ENCODE measurements around the gene PRDM16. TPM values are rescaled to one million over a fixed set of nuclear protein-coding genes. Genes with fewer than 3 reads are reported as not detected.

PRDM16 gene
- total RNA-seq, 1 donor from 2014 or later: 5.6 TPM

DNA sequence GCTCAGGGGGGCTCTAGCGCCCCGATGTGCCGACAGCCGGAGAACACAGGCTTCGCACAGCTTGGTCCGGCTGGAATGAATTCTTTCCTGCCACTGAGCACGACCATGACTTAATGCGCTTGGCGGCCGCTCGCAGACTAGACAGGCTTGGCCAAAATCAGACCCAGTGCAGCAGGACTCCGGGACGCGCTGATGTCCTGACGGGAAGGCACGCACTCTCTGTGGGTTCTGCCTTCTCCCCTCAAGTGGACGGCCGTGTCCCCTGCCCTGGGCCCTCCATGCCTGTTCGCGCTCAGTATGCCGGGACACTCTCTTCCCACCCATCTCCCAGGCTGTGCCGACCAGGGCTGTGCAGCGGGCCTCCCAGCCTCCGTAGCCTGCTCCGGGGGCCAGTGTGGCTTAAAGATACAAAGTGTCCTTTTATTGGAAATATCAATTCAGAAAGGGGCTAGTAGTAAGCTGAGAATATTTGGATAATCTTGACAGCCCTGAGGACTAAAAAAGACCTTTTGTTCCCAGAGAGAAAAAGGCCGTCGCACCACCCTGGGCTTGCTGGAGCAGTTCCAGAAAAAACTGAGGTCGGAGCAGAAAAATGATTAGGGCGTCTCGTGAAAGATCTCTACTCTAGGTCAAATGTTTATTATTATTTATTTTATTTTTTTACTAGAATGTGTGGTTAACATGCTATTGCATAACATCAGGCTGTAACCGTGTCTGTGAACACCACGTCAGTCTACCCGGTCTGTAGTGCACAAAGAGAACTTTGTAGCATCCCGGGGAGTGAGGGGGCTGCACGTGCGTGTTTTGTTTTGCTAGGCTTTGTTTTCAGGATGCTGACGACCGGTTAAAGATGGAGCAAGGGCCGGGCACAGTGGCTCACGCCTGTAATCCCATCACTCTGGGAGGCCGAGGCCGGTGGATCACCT is 297.4 kb downstream of the PRDM16 start:
- TF ChIP-seq, protein P1, sequence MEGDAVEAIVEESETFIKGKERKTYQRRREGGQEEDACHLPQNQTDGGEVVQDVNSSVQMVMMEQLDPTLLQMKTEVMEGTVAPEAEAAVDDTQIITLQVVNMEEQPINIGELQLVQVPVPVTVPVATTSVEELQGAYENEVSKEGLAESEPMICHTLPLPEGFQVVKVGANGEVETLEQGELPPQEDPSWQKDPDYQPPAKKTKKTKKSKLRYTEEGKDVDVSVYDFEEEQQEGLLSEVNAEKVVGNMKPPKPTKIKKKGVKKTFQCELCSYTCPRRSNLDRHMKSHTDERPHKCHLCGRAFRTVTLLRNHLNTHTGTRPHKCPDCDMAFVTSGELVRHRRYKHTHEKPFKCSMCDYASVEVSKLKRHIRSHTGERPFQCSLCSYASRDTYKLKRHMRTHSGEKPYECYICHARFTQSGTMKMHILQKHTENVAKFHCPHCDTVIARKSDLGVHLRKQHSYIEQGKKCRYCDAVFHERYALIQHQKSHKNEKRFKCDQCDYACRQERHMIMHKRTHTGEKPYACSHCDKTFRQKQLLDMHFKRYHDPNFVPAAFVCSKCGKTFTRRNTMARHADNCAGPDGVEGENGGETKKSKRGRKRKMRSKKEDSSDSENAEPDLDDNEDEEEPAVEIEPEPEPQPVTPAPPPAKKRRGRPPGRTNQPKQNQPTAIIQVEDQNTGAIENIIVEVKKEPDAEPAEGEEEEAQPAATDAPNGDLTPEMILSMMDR (IDR thresholded peaks at IDR 0.05; ENCODE audit: insufficient read depth, low read length, poor library complexity, severe bottlenecking): no peak
- peaks cover 42% of the 10 kb centered on the region for H3K27me3 ChIP-seq (ENCODE audit: control insufficient read depth, insufficient read depth, low read length)
- no peak for DNase-seq (ENCODE audit: low read depth)
- H3K36me3 ChIP-seq (ENCODE audit: control insufficient read depth, insufficient read depth, low read length): no peaks in the 10 kb centered on the region
- H3K4me3 ChIP-seq (ENCODE audit: low read depth, low read length): no peak overlapping the region

DNA sequence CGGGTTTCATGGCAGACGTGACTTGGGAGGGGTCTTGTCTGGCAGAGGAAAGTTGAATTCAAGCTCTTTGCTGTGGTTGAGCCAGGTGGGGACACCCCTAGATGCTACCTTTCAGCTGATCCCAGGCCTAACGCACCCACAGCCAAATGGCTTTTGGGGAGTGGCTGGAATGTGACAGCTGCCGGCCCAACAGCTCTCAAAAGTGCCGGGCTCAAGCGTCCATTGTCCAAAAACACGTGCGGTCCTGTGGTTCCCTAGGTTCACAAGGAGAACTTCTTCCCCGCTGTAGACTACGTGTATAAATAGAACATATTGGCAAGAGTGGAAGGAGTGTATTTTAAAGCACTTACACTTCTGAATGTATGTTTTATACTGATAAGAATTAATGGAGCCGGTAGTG is 298.4 kb downstream of the PRDM16 start:
- DNase-seq (ENCODE audit: low read depth): no peak
- Histone ChIP-seq H3K27me3 (ENCODE audit: control insufficient read depth, insufficient read depth, low read length) (peaks cover 41% of the 10 kb centered on the region), H3K36me3 (ENCODE audit: control insufficient read depth, insufficient read depth, low read length) (no peaks in the 10 kb centered on the region), H3K4me3 (ENCODE audit: low read depth, low read length) (no peak overlapping the region)
- TF ChIP-seq, protein P1 (IDR thresholded peaks at IDR 0.05; ENCODE audit: insufficient read depth, low read length, poor library complexity, severe bottlenecking): no peak

DNA sequence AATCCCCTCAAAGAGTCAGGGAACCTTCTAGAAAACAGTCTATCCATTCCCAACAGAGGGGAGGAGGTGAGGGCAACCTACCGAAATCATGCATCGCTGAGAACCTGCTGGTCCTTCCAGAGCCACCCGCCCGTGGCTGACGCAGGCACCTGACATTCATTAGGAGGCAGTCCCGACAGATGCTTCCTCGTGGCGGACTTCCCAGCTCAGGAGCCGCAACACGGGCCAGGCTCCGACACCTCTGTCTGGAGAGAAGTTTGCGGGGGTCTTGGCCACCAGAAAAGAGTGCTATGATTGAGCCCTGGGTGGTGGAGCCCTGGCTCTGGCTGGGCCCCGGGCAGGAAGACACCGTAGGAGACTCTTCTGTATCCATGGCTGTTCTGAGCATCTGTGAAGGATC is 299.1 kb downstream of the PRDM16 start:
- TF ChIP-seq, protein P1 (IDR thresholded peaks at IDR 0.05; ENCODE audit: insufficient read depth, low read length, poor library complexity, severe bottlenecking): no peak
- Histone ChIP-seq H3K36me3 (ENCODE audit: control insufficient read depth, insufficient read depth, low read length) (no peaks in the 10 kb centered on the region), H3K4me3 (ENCODE audit: low read depth, low read length) (no peak overlapping the region), H3K27me3 (ENCODE audit: control insufficient read depth, insufficient read depth, low read length) (peaks cover 38% of the 10 kb centered on the region)
- no peak for DNase-seq (ENCODE audit: low read depth)

DNA sequence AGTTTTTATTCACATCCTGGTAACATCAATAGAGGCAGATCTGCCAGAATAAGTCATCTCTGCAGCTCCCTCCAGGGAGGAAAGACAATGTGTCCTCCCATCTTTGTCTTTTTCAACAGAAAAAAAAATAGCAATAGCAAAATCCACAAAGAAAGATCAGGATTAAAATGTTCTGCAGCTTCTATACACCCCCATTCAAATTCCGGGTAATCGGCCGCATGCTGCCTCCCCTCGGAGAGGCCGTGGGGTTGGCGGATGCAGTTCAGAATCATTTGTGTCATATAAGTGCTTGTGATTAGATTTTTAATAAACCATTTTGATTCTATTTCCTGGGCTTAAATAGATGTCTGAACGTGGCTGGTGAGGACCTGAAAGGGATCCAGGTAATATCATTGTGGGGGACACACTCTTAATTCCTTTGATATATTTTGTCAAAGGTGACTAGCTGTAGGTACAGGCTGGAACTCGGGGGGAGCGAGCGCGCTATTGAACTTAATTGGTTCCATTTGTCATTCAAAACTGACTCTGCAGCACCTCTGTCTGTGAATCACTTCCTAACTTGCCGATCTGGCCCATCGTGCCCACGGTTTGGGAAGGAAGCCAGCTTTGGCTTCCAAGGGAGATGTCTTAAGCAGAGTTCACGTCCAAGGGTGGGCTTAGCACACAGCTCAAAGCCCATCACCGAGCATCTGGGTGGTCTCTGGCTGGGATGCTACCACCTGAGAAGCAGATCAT is 299.9 kb downstream of the PRDM16 start:
- TF ChIP-seq, protein P1 (IDR thresholded peaks at IDR 0.05; ENCODE audit: insufficient read depth, low read length, poor library complexity, severe bottlenecking): no peak
- H3K27me3 ChIP-seq (ENCODE audit: control insufficient read depth, insufficient read depth, low read length): peaks cover 39% of the 10 kb centered on the region
- no peak overlapping the region for H3K4me3 ChIP-seq (ENCODE audit: low read depth, low read length)
- DNase-seq (ENCODE audit: low read depth): no peak
- no peaks in the 10 kb centered on the region for H3K36me3 ChIP-seq (ENCODE audit: control insufficient read depth, insufficient read depth, low read length)

DNA sequence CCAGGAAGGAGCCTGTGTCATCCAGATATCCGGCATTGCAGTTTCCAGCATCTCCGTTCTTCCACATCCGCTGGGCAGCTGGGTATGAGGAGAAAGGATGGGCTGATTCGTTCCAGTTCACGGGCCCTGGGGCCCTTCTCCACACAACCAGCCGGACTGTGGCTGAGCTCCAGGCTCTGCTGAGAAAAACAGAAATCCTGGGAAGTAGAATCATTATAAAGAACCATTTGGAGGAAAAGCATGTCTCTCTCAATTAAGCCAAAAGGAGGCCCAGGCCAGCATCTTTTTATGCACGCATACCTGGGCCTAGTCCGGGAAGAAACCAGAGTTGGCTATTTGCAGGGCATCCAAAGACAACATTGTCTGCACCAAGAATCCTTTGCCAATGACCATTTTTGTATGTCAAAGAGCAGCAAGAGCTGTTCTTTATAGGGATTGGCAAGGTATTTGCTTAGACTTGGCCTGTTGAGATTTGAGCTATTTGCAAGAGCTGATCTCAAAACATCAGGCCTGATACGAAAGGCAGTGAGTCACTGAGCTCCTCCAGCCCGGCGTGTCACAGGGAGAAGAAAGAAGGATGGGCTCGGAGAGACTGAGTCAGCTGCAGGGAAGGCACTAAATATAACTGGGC is 300.6 kb downstream of the PRDM16 start:
- H3K27me3 ChIP-seq (ENCODE audit: control insufficient read depth, insufficient read depth, low read length): peaks cover 35% of the 10 kb centered on the region
- TF ChIP-seq, protein P1 (IDR thresholded peaks at IDR 0.05; ENCODE audit: insufficient read depth, low read length, poor library complexity, severe bottlenecking): no peak
- H3K36me3 ChIP-seq (ENCODE audit: control insufficient read depth, insufficient read depth, low read length): no peaks in the 10 kb centered on the region
- no peak overlapping the region for H3K4me3 ChIP-seq (ENCODE audit: low read depth, low read length)
- DNase-seq (ENCODE audit: low read depth): no peak

Data from kidney epithelial cell (primary cell).